GM12873 (cell line): ENCODE results near the gene EPN2.
A peak's percentile ranks its signal among the peaks of the same experiment; 100 is the strongest.

Experiments
- CTCF ChIP-seq: IDR thresholded peaks from 2 replicates; pipeline ENCODE4 v1.5.1; 2012; ENCODE audit warnings: low read depth, mild to moderate bottlenecking, moderate library complexity, low read length, control low read depth; ENCODE audit not compliant: insufficient read depth; ENCODE audit errors: missing control alignments

EPN2 gene

GRCh38 chr17:19316761-19317358 is 79.7 kb downstream of the EPN2 start:
- TF ChIP-seq CTCF, result no peak

- peak; percentile 60 for TF ChIP-seq CTCF
Measured at GRCh38 chr17:19317359-19318095, 80.4 kb downstream of the EPN2 start.

GRCh38 chr17:19318611-19319010 is 81.4 kb downstream of the EPN2 start:
- no peak for TF ChIP-seq CTCF

GRCh38 chr17:19319771-19320505 is 82.8 kb downstream of the EPN2 start:
- TF ChIP-seq CTCF, result no peak

GRCh38 chr17:19320876-19321275 is 83.7 kb downstream of the EPN2 start:
- no peak for TF ChIP-seq CTCF

- TF ChIP-seq CTCF, result no peak
Measured at GRCh38 chr17:19321481-19322128, 84.4 kb downstream of the EPN2 start.

- no peak for TF ChIP-seq CTCF
Measured at GRCh38 chr17:19322129-19322505, 85.0 kb downstream of the EPN2 start.
